ENCODE data around the gene PMPCA. TPM values are rescaled to one million over a fixed set of nuclear protein-coding genes. Genes with fewer than 3 reads are reported as not detected.
A peak's percentile ranks its signal among the peaks of the same experiment; 100 is the strongest.
"Not testable (repeated sequence)": the region's sequence is repeated elsewhere in the genome, so short reads cannot be mapped to it uniquely, and the experiment has no call there.

Gene PMPCA
- total RNA-seq, 2 experiments from 2014 or later, result 53.3 to 76.1 TPM

DNA sequence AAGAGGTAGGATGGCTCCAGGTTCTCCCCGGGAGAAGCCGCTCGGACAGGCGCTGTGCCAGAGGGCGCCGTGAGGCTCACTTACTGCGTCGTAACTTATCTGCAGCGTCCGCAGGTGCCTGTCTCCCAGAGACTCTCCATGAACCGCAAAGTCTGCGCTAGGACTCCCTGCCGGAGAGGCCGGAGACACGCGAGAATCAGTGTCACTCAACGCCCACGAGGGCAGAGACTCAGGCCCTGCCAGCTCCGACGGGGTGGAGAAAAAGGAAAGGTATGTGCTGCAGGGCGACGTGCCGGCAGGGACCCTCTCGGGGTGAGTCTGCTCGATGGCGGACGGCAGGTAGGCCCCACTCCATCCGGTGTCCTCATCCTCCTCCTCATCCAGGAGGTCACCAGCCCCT, 3.4 kb upstream of the PMPCA start:
- intact Hi-C loops (cut with micrococcal nuclease; ENCODE audit: unreplicated experiment); DNase-seq (ENCODE audit: low spot score); H3K9me2 ChIP-seq (ENCODE audit: insufficient read depth, low read length); H3K4me2 ChIP-seq (ENCODE audit: low read length); BruUV-seq (replicated peaks); H4K20me1 ChIP-seq (ENCODE audit: insufficient read depth, low read length); H2AFZ ChIP-seq (ENCODE audit: low read length); H3K4me3 ChIP-seq (ENCODE audit: low read depth, low read length, poor library complexity, severe bottlenecking); H3K9me3 ChIP-seq (ENCODE audit: low read length); CTCF ChIA-PET (ENCODE audit: unreplicated experiment); POLR2A ChIA-PET; H3K27ac ChIP-seq (ENCODE audit: low read depth, low read length, poor library complexity, severe bottlenecking): not testable (repeated sequence)
- Histone ChIP-seq H3K4me1 (ENCODE audit: insufficient read depth, low read length, poor library complexity, severe bottlenecking) (peaks cover 41% of the 10 kb centered on the region), H3K36me3 (ENCODE audit: insufficient read depth, low read length) (peaks cover 68% of the 10 kb centered on the region), H3K79me2 (ENCODE audit: insufficient read depth, low read depth, low read length) (peaks cover 41% of the 10 kb centered on the region)

DNA sequence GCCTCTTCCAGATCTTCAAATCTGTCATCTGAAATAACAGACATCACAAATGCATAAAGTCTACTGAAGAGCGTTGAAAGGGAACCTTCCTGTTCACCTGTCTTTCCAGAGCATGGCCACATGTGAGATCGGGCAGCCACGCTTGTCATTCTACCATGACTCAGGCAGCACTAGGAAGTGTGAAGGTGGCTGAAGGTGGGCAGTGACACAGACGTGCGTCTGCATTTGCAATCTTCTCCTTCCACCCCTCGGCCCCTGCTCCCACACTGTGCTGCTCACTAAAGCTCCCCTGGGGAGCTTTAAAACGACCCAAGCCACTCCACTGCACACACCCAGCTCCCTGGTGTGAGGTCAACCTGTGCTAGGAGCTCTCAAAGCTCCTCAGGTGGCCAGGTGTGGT, 2.5 kb upstream of the PMPCA start:
- POLR2A ChIA-PET, result no interaction called here
- Histone ChIP-seq H3K9me3 (ENCODE audit: low read length) (no peaks in the 10 kb centered on the region), H3K4me3 (ENCODE audit: low read depth, low read length, poor library complexity, severe bottlenecking) (no peak overlapping the region), H4K20me1 (ENCODE audit: insufficient read depth, low read length) (no peaks in the 10 kb centered on the region), H3K4me1 (ENCODE audit: insufficient read depth, low read length, poor library complexity, severe bottlenecking) (peaks cover 43% of the 10 kb centered on the region), H3K79me2 (ENCODE audit: insufficient read depth, low read depth, low read length) (peaks cover 49% of the 10 kb centered on the region), H3K9me2 (ENCODE audit: insufficient read depth, low read length) (no peaks in the 10 kb centered on the region), H3K36me3 (ENCODE audit: insufficient read depth, low read length) (peaks cover 69% of the 10 kb centered on the region), H3K4me2 (ENCODE audit: low read length) (no peak overlapping the region), H2AFZ (ENCODE audit: low read length) (no peak overlapping the region), H3K27ac (ENCODE audit: low read depth, low read length, poor library complexity, severe bottlenecking) (no peak overlapping the region)
- BruUV-seq (replicated peaks), result no TSS peak
- TF ChIP-seq, protein P1, sequence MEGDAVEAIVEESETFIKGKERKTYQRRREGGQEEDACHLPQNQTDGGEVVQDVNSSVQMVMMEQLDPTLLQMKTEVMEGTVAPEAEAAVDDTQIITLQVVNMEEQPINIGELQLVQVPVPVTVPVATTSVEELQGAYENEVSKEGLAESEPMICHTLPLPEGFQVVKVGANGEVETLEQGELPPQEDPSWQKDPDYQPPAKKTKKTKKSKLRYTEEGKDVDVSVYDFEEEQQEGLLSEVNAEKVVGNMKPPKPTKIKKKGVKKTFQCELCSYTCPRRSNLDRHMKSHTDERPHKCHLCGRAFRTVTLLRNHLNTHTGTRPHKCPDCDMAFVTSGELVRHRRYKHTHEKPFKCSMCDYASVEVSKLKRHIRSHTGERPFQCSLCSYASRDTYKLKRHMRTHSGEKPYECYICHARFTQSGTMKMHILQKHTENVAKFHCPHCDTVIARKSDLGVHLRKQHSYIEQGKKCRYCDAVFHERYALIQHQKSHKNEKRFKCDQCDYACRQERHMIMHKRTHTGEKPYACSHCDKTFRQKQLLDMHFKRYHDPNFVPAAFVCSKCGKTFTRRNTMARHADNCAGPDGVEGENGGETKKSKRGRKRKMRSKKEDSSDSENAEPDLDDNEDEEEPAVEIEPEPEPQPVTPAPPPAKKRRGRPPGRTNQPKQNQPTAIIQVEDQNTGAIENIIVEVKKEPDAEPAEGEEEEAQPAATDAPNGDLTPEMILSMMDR (conservative IDR thresholded peaks at IDR 0.05; ENCODE audit: low read length), result no peak
- TF ChIP-seq EZH2phosphoT487 (IDR thresholded peaks at IDR 0.05; ENCODE audit: borderline replicate concordance, low read depth, low read length), result no peak
- intact Hi-C loops (cut with micrococcal nuclease; ENCODE audit: unreplicated experiment), result no loop called here
- CTCF ChIA-PET (ENCODE audit: unreplicated experiment), result no interaction called here
- DNase-seq (ENCODE audit: low spot score), result no peak

DNA sequence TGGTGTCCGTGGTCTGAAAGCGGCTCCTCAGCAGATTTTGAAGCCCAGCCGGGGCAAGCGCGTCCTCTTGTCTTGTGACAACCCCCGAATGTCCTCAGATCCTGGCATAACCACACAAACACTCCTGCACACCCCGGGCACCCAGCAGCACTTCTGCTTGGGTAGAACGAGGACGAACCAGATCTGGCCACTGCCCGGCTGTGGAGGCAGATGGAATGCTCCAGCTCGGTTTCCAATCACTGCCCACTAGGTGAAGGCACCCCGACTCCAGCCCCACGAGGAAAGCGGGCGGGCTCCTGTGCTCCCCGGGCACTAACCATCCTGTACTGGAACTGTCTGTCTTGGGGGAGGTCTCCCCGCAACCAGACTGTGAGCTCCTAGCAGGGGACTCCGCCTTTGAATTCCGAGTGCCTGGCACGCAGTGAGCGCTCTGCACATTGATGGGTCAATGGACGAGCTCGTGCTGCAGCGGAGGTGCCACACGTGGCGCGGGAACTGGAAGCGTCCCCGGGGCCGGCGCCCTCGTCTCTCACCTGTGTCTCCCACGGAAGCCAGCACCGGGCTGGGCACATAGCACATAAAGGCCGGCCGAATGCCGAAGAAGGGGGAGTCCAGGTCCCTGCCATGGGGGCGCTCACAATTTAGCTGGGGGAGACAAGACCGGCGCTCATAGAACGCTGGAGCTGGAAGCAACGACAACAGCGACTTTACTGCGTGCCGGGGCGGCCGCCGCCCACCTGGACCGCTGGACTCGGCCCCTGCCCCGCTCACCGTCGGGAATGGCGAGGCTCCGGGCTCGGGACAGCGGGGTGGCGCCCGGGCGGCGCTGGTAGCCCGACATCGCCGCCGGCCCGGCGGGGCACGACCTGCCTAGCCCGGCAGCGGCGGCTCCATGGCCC, 652 bp upstream of the PMPCA start:
- H3K36me3 ChIP-seq (ENCODE audit: insufficient read depth, low read length), result peaks cover 71% of the 10 kb centered on the region
- no peaks in the 10 kb centered on the region for H3K9me2 ChIP-seq (ENCODE audit: insufficient read depth, low read length)
- no peaks in the 10 kb centered on the region for H4K20me1 ChIP-seq (ENCODE audit: insufficient read depth, low read length)
- H3K4me3 ChIP-seq (ENCODE audit: low read depth, low read length, poor library complexity, severe bottlenecking), result peak overlapping the region; percentile 92
- BruUV-seq (replicated peaks), result TSS peak; percentile 52
- DNase-seq (ENCODE audit: low spot score), result peak; percentile 61
- peaks cover 49% of the 10 kb centered on the region for H3K79me2 ChIP-seq (ENCODE audit: insufficient read depth, low read depth, low read length)
- H3K9me3 ChIP-seq (ENCODE audit: low read length), result no peaks in the 10 kb centered on the region
- H2AFZ ChIP-seq (ENCODE audit: low read length), result no peak overlapping the region
- POLR2A ChIA-PET, result interaction anchor here (0.5 to 1.4 kb wide), 5 partner anchors 9 to 1139 kb away, joined by 3 to 5 read pairs (median 4); partner anchors contain the start of gene DNLZ
- intact Hi-C loops (cut with micrococcal nuclease; ENCODE audit: unreplicated experiment), result loop anchor here (2.0 kb wide), 1 partner anchor 73 kb away; the partner anchor contains the start of gene SEC16A
- H3K4me1 ChIP-seq (ENCODE audit: insufficient read depth, low read length, poor library complexity, severe bottlenecking), result peaks cover 37% of the 10 kb centered on the region
- peak overlapping the region; percentile 56 for H3K27ac ChIP-seq (ENCODE audit: low read depth, low read length, poor library complexity, severe bottlenecking)
- CTCF ChIA-PET (ENCODE audit: unreplicated experiment), result interaction anchor here (0.6 to 0.7 kb wide), 2 partner anchors 44 to 47 kb away, joined by 3 read pairs; partner anchors contain the start of gene DNLZ
- TF ChIP-seq, protein P1 (conservative IDR thresholded peaks at IDR 0.05; ENCODE audit: low read length), result no peak
- no peak for TF ChIP-seq EZH2phosphoT487 (IDR thresholded peaks at IDR 0.05; ENCODE audit: borderline replicate concordance, low read depth, low read length)
- H3K4me2 ChIP-seq (ENCODE audit: low read length), result peak overlapping the region; percentile 100
